Germinal center (tissue), 1 donor: Measurements from ENCODE around the gene PSMB7.

Experiments
- DNase-seq: peaks from one replicate; pipeline ENCODE4 v3.0.0; 2012; ENCODE audit warnings: mixed read lengths, low spot score

The PSMB7 gene

DNA sequence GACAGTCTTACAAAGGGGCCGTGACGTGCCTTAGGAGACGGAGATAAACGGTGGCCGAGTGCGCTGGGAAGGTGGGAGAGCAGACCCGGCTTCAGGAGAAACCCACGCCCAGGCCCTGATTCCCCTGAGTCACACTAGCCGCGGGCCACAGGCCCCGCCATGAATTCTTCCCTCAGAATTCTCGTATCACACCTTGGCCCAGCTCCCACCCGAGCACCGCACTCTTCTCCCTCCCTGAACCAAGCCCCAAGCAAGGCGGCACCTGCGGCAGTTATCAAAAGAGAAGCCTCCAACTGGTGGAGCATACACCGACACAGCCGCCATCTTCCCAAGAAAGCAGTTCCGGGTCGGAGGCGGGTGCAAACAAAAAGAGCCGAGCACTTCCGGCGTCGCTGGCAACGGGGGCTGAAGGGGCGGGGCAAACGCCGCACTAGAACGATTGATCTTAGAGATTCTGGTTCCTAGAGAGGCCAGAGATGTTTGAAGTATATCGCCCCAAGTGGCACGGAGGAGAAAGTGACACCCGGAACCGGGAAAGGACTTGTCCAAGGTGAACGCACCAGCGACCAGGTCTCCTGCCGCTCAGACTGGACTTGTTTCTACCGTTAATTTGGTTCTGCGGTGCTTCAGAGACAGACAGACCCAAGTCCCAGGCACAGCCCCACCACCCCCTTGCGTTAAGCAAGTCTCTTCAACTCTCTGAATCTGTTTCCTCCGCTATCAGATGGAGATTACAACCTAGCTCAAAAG lies at the start of gene PSMB7:
Gene PSMB7, minus strand, starts transcription at position 341 of the 750 bp plus-strand sequence. Its CDS starts 17 bp downstream, at position 324.
- peak; percentile 95 for DNase-seq

- no peak for DNase-seq
Observed at GRCh38 chr9:124462739-124463138, 47.5 kb upstream of the PSMB7 start.

GRCh38 chr9:124458441-124458840 lies 43.2 kb upstream of the PSMB7 start:
- no peak for DNase-seq

- no peak for DNase-seq
Observed at GRCh38 chr9:124457887-124458431, 42.7 kb upstream of the PSMB7 start.

DNA sequence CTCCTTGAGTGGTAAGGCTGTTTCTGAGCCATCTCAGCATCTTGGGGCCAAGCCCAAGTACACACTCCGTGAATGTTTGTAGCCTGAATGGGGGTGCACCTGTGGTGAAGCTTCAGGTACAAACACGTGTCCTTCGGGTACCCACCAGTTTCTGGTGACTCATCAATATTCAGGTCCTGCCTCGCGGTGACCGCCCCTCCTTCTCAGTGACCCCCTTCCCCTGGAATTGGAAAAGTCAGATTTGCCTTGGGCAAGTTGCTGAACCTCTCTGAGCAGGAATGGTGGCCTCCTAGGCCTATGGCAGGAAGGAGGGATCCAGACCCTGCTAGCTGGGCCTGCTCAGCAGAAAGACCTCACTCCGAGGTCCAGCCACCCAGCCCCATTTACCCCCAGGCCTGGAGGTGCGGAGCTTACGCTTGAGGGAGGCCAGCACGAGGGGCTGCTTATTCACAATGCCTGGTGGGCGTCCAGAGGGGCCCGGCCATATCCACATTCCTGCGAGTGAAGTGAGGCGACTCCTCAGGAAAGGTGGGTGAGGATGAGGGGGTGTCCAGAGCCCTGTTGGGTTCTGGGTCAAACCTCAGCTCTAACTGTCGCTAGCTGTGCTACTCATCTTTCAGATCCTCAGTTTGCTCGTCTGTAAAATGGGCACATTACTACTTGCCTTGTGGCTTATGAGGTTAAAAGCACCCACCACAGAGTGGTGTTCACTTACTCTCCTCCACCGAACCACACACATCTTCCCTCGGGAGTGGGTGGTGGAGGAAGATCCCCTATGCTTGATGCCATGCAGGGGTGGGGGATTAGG lies 42.0 kb upstream of the PSMB7 start:
- no peak for DNase-seq

DNA sequence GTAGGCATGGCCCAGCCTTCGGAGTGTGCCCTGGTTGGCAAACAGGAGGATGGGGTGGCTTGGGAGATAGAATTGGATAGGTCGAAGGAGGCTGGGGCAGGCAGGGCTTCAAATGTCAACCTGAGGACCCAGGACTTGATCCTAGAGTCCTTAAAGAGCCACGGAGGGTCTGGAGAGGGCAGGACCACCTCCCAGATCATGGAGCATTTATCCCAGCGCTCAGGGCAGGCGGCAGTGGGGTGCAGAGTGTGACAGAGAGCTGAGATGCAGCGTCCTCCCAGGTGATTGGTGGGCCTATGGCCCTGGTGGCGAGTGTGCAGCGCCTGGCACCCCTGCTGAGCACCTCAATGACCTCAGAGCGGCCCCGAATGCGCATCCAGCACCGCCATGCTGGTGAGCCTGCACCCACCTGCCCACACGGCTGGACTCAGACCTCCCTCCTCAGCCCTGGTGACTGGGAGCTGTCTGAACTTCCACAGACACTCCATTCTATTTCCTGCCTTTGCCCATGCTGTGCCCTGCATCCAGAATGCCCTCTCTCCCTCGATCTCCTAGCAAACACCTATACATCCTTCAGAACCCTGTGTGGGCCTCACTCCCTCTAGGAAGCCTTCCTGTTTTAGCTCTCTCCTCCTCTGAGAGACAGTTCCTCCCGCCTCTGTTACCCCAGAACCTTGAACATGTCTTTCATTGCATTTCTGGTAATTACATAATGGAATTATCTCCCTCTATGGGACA lies 41.3 kb upstream of the PSMB7 start:
- DNase-seq = no peak

DNA sequence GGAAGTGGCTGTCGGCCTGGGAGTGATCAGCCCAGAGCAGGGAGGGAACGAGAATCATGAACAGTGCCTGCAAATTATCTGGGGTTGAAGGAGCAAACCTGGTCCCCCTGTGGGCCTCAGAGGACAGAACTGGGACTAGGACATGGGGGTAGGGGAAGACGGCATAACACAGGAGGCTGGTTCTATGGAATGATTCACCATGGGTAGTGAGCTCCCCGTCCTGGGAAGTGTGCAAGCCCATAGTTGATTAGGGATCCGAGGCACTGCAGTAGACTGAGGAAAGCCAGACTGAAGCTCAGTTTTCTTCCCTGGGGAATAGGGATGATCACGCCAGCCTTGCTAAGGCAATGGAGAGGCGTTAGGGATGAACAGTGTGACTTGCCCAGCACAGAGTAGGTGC lies 40.6 kb upstream of the PSMB7 start:
- DNase-seq = no peak

- DNase-seq = no peak
Observed at GRCh38 chr9:124454791-124455443, 39.7 kb upstream of the PSMB7 start.

DNA sequence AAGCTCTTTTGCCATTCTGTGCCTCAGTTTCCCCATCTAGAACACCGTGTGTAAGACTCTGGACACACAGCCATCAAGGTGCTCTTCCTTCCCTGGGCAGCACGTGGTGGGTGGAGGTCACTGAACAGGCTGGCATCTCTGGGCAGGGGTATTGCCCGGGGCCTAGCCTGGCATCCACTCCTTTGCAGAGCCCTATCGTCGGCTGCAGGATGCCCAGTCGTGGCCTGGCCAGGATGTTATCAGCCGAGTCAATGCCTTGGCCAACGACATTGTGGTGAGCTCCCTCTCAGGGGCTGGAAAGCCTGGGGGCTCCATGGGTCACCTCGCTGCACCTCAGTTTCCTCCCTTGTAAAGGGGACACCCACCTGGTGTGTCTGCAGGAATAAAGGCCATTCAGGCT lies 39.1 kb upstream of the PSMB7 start:
- DNase-seq = no peak

DNA sequence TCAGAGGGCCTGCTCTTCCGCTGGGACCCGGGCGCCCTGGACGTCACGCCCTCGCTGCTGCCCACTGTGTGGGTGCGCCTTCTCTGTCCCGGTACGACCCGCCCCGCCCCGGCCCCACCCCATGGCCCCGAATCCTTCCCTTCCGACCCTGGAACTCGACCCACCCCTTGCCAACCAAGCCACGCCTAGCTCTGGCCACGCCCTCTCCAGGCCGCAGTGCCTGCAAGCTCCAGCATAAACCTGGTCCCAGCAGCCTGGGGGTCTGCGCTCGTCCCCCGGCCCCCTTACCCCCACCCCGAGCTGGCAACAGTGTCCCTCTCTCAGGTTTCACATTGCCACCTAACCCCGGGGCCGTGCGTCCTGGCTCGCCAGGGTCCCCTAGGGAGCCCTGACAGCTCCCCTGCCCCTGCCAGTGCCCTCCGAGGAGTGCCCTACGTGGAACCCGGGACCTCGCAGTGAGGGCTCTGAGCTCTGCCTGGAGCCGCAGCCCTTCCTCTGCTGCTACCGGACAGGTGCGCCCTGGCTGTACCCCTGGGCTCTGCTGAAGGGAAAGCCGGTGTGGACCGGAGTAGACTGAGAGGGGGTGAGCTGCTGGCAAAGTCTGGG lies 38.4 kb upstream of the PSMB7 start:
- no peak for DNase-seq

DNA sequence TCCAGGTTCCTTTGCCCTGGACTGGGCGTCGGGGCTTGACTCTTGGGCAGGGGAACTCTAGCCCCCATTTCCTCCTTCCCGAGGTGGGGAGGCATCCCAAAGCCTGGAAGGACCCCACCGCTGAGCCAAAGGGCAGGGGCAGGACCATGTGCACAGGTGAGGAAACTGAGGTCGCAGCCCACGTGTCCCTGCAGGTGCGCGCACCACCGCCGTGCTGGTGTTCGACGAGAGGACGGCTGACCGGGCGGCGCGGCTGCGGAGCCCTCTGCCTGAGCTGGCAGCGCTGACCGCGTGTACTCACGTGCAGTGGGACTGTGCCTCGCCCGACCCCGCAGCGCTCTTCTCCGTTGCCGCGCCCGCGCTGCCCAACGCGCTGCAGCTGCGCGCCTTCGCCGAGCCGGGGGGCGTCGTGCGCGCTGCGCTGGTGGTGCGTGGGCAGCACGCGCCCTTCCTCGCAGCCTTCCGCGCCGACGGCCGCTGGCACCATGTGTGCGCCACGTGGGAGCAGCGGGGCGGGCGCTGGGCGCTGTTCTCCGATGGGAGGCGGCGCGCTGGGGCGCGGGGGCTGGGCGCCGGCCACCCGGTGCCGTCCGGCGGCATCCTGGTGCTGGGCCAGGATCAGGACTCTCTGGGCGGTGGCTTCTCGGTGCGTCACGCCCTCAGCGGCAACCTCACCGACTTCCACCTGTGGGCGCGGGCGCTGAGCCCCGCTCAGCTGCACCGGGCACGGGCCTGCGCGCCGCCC lies 37.8 kb upstream of the PSMB7 start:
- no peak for DNase-seq

- no peak for DNase-seq
Observed at GRCh38 chr9:124452326-124452725, 37.1 kb upstream of the PSMB7 start.

GRCh38 chr9:124450931-124451661 lies 35.9 kb upstream of the PSMB7 start:
- DNase-seq = no peak

- peak; percentile 49 for DNase-seq
Observed at GRCh38 chr9:124450241-124450924, 35.1 kb upstream of the PSMB7 start, which contains the start of gene ADGRD2. TSS of gene ADGRD2 (plus strand) at chr9:124450451. CDS start at chr9:124451667, 1,216 bp downstream.

DNA sequence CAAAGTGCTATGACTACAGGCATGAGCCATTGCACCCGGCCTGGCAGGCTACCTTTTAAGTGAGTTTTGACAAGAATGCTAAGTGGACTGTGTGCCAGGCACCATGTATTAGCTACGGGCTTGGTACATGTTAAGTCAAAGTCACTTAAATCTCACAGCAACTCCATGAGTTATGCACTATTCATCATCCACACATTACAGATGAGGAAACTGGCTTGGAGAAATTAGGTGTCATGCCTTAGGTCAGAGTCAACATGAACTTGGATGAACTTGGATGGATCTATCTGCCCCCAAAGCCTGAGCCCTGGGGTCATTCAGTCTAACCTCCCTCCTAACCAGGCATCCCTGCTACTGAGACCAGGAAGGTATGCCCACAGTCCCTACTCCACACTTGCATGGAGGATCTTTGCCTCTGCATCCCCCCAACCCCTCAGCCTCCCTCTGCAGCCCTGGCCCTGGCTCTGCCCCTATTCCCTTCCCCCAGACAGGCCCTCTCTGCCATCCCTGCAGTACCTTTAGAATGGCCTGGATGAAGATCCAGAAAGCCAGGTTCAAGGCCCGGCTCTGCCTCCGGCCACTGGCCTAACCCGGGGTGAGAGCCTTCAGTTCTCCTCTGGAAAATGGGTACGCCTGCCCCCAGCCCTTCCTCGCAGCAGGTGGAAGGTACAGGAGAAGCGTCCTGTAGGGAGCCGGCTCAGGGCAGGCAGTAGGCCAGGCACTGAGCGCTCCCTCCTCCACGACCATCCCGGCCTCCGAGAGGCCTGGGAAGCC lies 34.3 kb upstream of the PSMB7 start:
- DNase-seq = no peak

DNA sequence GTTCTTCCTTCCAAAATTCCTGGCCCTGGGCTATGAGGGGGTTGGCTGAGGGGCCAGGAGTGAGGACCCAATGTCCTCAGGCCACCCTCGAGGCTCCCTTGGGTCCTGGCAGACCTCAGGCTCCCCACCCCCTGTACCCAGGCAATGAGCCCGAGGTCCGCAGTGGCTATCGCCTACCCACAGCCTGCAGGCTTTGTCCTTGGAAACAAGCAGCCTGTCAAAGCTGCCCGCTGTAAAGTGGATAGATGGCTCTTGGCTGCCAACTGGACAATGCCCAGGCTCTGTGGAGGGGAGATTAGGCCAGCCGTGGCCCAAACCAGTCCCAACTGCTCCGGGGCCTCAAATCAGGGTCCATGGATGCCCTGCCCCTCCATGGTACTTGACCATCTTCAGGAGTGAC lies 32.8 kb upstream of the PSMB7 start:
- DNase-seq = no peak

DNA sequence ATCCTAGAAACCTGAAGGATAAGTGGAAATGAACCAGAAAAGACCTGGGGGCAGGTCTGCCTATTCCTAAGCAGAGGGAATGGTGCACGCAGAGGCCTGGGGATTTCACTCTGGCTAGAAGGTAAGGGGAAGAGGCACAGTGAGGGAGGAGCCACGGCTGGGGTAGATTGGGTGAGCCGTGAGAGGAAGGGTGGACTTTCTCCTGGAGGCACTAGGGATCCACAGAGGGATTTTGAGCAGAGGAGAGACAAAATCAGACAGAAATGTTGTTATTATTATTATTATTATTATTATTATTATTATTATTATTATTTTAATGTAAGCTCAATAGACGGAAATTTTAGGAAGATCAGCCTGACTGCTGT lies 32.0 kb upstream of the PSMB7 start:
- DNase-seq = no peak

DNA sequence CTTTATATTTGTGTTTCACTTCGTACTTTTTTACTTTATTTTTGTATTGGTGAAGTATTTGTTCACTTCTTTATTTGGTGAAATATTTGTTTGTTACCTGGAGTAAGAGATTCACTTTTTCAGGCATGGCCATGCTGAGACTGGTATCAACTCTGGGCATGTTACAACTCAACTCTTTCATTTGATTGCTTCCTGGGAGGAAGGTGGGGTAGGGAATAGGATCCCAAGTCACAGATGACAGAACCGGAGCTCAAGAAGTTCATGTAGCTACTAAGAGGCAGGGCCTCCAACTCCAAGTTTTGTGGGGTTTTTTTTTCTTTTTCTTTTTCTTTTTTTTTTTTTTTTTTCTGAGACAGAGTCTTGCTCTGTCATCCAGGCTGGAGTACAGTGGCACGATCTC lies 28.9 kb upstream of the PSMB7 start:
- DNase-seq = no peak

- no peak for DNase-seq
Observed at GRCh38 chr9:124443625-124444024, 28.4 kb upstream of the PSMB7 start.
